ENCODE data around the gene FOXN1. TPM values are rescaled to one million over a fixed set of nuclear protein-coding genes. Genes with fewer than 3 reads are reported as not detected.

Gene FOXN1
- total RNA-seq, 1 experiment from 2014 or later: not detected

DNA sequence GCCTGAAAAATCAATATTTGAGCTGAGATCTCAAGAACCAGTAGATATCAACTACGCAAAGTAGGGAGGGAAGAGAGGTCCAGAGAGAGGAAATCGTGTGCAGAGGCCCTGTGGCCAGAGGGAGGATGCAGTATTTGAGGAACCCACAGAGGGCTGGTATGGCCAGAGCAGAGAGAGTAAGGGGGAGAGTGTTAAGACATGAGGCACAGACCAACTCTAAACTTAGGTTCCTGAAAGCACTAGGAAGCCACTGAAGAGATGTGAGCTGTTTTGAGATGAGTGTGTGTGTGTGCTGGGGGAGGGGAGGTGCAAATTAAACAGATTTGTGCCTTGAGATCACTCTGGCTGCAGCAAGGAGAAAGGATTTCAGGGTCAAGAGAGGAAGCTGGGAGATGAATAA, 21.9 kb upstream of the FOXN1 start:
- Mint-ChIP-seq H3K4me1 (peaks cover 14% of the 10 kb centered on the region), H3K27me3 (ENCODE audit: low read depth) (no peaks in the 10 kb centered on the region), H3K36me3 (no peaks in the 10 kb centered on the region), H3K9me3 (no peaks in the 10 kb centered on the region), H3K27ac (no peak overlapping the region), H3K4me3 (no peak overlapping the region)
- ChIA-PET CTCF (interaction anchor here (2.8 to 2.9 kb wide), 2 partner anchors 11 to 68 kb away, joined by 9 to 10 read pairs; no protein-coding TSS in a partner anchor), POLR2A (interaction anchor here (0.6 kb wide), 1 partner anchor 47 kb away, joined by 4 read pairs; no protein-coding TSS in a partner anchor)
- TF ChIP-seq CREM (CRISPR knock-in tag; IDR thresholded peaks at IDR 0.05) (no peak), GABPB1 (CRISPR knock-in tag; IDR thresholded peaks at IDR 0.05) (no peak), OVOL2 (CRISPR knock-in tag; IDR thresholded peaks at IDR 0.05; ENCODE audit: borderline replicate concordance) (no peak), ZNF138 (CRISPR knock-in tag; conservative IDR thresholded peaks at IDR 0.05) (no peak), HMGA2 (CRISPR knock-in tag; IDR thresholded peaks at IDR 0.05) (no peak), NFATC4 (CRISPR knock-in tag; IDR thresholded peaks at IDR 0.05) (no peak), ESRRA (CRISPR knock-in tag; IDR thresholded peaks at IDR 0.05; ENCODE audit: borderline replicate concordance) (no peak), MXD4 (CRISPR knock-in tag; IDR thresholded peaks at IDR 0.05; ENCODE audit: borderline replicate concordance) (no peak), ZNF232 (CRISPR knock-in tag; IDR thresholded peaks at IDR 0.05) (no peak), CREB1 (CRISPR knock-in tag; IDR thresholded peaks at IDR 0.05) (no peak), EMX1 (CRISPR knock-in tag; IDR thresholded peaks at IDR 0.05) (no peak), ELF4 (CRISPR knock-in tag; IDR thresholded peaks at IDR 0.05; ENCODE audit: low read depth) (no peak), MYBL2 (CRISPR knock-in tag; IDR thresholded peaks at IDR 0.05) (no peak), ZNF219 (CRISPR knock-in tag; IDR thresholded peaks at IDR 0.05; ENCODE audit: borderline replicate concordance) (no peak)
- TF ChIP-seq, protein P1, sequence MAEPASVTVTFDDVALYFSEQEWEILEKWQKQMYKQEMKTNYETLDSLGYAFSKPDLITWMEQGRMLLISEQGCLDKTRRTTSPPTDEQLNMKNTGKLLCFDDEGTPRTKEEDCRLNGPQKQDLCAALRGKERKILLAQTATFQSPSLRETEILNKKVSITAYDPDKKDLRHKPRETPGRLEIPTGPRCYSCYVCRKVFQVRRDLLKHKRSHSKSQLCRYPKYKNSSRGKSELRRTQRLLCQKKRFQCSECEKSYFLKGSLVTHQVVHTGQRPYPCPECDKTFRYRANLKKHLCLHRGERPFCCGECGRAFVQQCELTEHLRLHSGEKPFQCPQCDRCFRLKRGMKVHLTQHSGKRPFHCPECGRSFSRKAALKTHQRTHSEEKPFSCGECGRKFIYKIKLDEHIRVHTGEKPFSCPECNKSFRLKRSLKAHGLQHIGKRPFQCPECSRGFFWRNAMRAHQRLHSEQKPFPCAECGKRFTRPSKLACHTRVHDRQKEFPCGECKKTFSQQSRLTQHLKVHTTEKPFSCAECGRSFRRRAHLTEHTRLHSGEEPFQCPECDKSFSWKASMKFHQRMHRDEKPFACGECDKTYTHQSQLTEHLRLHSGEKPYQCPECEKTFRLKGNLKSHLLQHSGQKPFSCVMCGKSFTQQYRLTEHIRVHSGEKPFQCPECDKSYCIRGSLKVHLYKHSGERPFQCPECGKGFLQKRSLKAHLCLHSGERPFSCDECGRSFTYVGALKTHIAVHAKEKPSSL (CRISPR knock-in tag; conservative IDR thresholded peaks at IDR 0.05): no peak
- TF ChIP-seq, protein P2, sequence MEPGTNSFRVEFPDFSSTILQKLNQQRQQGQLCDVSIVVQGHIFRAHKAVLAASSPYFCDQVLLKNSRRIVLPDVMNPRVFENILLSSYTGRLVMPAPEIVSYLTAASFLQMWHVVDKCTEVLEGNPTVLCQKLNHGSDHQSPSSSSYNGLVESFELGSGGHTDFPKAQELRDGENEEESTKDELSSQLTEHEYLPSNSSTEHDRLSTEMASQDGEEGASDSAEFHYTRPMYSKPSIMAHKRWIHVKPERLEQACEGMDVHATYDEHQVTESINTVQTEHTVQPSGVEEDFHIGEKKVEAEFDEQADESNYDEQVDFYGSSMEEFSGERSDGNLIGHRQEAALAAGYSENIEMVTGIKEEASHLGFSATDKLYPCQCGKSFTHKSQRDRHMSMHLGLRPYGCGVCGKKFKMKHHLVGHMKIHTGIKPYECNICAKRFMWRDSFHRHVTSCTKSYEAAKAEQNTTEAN (CRISPR knock-in tag; IDR thresholded peaks at IDR 0.05): no peak
- TF ChIP-seq, protein P3, sequence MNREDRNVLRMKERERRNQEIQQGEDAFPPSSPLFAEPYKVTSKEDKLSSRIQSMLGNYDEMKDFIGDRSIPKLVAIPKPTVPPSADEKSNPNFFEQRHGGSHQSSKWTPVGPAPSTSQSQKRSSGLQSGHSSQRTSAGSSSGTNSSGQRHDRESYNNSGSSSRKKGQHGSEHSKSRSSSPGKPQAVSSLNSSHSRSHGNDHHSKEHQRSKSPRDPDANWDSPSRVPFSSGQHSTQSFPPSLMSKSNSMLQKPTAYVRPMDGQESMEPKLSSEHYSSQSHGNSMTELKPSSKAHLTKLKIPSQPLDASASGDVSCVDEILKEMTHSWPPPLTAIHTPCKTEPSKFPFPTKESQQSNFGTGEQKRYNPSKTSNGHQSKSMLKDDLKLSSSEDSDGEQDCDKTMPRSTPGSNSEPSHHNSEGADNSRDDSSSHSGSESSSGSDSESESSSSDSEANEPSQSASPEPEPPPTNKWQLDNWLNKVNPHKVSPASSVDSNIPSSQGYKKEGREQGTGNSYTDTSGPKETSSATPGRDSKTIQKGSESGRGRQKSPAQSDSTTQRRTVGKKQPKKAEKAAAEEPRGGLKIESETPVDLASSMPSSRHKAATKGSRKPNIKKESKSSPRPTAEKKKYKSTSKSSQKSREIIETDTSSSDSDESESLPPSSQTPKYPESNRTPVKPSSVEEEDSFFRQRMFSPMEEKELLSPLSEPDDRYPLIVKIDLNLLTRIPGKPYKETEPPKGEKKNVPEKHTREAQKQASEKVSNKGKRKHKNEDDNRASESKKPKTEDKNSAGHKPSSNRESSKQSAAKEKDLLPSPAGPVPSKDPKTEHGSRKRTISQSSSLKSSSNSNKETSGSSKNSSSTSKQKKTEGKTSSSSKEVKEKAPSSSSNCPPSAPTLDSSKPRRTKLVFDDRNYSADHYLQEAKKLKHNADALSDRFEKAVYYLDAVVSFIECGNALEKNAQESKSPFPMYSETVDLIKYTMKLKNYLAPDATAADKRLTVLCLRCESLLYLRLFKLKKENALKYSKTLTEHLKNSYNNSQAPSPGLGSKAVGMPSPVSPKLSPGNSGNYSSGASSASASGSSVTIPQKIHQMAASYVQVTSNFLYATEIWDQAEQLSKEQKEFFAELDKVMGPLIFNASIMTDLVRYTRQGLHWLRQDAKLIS (CRISPR knock-in tag; IDR thresholded peaks at IDR 0.05; ENCODE audit: borderline replicate concordance): no peak
- TF ChIP-seq, protein P4, sequence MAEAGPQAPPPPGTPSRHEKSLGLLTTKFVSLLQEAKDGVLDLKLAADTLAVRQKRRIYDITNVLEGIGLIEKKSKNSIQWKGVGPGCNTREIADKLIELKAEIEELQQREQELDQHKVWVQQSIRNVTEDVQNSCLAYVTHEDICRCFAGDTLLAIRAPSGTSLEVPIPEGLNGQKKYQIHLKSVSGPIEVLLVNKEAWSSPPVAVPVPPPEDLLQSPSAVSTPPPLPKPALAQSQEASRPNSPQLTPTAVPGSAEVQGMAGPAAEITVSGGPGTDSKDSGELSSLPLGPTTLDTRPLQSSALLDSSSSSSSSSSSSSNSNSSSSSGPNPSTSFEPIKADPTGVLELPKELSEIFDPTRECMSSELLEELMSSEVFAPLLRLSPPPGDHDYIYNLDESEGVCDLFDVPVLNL (CRISPR knock-in tag; IDR thresholded peaks at IDR 0.05; ENCODE audit: borderline replicate concordance, low read depth): no peak
- DNase-seq (ENCODE audit: low spot score) (no peak), ATAC-seq (no peak)

DNA sequence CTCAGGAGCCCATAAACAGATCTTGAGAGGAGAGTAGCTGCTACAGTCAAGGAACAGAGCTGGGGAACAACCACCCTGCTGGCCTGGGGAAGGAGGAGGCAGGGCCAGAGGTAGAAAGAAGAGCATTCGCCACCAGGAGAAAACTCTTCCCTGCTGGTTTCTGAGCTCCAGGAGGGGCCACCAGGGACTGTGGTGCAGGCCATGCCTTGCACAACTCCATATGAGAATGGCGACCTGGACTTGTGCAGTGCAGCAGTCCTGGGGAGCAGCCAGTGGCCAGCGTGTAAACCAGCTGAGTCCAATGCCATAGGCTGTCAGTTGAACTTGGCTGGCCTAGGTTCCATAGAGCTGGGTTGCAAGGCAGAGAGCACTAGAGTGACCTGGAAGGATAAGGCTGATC, 21.1 kb upstream of the FOXN1 start:
- ATAC-seq (no peak), DNase-seq (ENCODE audit: low spot score) (no peak)
- Mint-ChIP-seq H3K4me1 (peaks cover 14% of the 10 kb centered on the region), H3K36me3 (no peaks in the 10 kb centered on the region), H3K9me3 (no peaks in the 10 kb centered on the region), H3K27me3 (ENCODE audit: low read depth) (no peaks in the 10 kb centered on the region), H3K27ac (no peak overlapping the region), H3K4me3 (no peak overlapping the region)
- POLR2A ChIA-PET: interaction anchor here (0.6 kb wide), 1 partner anchor 46 kb away, joined by 4 read pairs; no protein-coding TSS in a partner anchor
- CTCF ChIA-PET: interaction anchor here (1.0 to 2.9 kb wide), 5 partner anchors 9 to 69 kb away, joined by 3 to 10 read pairs (median 3); no protein-coding TSS in a partner anchor
- TF ChIP-seq, protein P5, sequence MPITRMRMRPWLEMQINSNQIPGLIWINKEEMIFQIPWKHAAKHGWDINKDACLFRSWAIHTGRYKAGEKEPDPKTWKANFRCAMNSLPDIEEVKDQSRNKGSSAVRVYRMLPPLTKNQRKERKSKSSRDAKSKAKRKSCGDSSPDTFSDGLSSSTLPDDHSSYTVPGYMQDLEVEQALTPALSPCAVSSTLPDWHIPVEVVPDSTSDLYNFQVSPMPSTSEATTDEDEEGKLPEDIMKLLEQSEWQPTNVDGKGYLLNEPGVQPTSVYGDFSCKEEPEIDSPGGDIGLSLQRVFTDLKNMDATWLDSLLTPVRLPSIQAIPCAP (CRISPR knock-in tag; IDR thresholded peaks at IDR 0.05): no peak
- TF ChIP-seq TP53 (CRISPR knock-in tag; IDR thresholded peaks at IDR 0.05): no peak
- TF ChIP-seq FOXP1 (CRISPR knock-in tag; IDR thresholded peaks at IDR 0.05; ENCODE audit: borderline replicate concordance): no peak
- TF ChIP-seq, protein P6, sequence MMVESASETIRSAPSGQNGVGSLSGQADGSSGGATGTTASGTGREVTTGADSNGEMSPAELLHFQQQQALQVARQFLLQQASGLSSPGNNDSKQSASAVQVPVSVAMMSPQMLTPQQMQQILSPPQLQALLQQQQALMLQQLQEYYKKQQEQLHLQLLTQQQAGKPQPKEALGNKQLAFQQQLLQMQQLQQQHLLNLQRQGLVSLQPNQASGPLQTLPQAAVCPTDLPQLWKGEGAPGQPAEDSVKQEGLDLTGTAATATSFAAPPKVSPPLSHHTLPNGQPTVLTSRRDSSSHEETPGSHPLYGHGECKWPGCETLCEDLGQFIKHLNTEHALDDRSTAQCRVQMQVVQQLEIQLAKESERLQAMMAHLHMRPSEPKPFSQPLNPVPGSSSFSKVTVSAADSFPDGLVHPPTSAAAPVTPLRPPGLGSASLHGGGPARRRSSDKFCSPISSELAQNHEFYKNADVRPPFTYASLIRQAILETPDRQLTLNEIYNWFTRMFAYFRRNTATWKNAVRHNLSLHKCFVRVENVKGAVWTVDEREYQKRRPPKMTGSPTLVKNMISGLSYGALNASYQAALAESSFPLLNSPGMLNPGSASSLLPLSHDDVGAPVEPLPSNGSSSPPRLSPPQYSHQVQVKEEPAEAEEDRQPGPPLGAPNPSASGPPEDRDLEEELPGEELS (CRISPR knock-in tag; IDR thresholded peaks at IDR 0.05): no peak
- no peak for TF ChIP-seq NR1H2 (CRISPR knock-in tag; IDR thresholded peaks at IDR 0.05)
- TF ChIP-seq JUN (CRISPR knock-in tag; IDR thresholded peaks at IDR 0.05): no peak

All from WTC11 (cell line).